HG02981 (cell line): ENCODE data around the gene RELL1.
"Not testable (repeated sequence)": the region's sequence is repeated elsewhere in the genome, so short reads cannot be mapped to it uniquely, and the experiment has no call there.

Experiments used
- ATAC-seq: cut with Tn5 transposase; IDR thresholded peaks from one replicate; pipeline ENCODE4 v1.9.1; 2021; ENCODE audit warnings: mild to moderate bottlenecking, moderate library complexity; ENCODE audit not compliant: unreplicated experiment

The RELL1 gene

DNA sequence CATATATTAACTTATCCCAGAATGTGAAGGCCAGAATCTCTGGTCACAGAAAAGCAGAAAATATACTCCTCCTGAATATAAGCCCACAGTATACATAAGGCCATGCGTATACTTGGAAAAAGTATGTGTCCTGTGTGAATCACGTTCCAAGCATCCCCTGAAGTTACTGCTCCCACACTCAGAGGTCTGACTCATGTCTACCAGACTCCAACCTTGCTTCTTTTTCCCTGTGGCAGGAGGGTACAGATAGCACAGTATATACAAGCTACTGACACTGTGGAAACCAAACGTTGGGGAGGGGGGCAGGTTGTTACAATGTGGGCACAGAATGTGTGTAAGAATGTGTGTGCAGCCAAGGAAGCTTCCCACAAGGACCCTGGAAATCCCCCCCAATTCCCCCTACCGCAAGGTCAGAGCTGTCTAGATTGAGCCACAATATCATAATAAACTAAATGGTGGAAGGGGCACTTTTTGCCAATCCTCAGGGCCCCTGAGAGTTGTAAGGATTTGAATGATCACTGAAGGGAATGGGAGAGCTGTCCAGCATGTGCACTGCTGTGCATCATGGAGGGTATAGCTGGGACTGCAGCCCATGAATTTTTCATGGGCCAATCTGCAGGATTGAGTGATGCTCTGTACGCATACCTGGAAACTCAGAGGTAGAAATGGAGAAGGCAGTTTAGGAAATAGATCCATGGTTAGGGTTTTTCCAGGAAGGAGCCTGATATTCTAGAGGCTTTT, 7.4 kb upstream of the RELL1 start:
- no peak for ATAC-seq

DNA sequence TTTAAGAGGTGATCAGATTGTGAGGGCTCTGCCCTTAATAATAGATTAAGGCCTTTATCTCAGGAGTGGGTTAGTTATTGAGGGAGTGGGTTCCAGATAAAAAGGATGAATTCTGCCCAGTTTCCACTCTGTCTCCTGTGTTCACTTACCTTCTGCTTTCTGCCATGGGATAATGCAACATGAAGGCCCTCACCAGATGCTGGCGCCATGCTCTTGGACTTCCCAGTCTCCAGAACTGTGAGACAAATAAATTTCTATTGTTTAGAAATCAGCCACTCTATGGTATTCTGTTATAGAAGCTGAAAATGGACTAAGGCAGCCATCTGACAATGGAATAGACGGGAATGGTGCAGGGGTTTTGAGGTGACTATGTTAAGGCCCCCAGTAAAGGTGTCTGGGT, 6.9 kb upstream of the RELL1 start:
- no peak for ATAC-seq

DNA sequence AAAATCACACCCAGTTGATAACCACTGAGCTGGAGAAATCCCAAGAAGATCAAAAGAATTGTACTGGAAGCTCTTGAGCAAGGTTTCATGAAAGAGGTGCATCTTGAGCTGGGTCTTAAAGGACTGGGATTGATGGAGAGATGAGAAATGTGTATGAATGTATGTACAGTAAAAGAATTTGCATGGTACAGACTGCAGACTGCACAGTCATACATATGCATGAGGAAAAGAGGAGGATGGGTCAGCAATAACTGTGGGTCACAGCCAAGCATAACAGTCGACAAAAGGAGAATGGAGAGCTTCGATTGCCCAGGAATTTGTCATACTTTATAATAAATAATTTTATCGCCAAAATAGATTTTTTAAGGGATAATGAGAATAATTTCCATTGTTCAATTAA, 4.8 kb upstream of the RELL1 start:
- ATAC-seq = no peak

DNA sequence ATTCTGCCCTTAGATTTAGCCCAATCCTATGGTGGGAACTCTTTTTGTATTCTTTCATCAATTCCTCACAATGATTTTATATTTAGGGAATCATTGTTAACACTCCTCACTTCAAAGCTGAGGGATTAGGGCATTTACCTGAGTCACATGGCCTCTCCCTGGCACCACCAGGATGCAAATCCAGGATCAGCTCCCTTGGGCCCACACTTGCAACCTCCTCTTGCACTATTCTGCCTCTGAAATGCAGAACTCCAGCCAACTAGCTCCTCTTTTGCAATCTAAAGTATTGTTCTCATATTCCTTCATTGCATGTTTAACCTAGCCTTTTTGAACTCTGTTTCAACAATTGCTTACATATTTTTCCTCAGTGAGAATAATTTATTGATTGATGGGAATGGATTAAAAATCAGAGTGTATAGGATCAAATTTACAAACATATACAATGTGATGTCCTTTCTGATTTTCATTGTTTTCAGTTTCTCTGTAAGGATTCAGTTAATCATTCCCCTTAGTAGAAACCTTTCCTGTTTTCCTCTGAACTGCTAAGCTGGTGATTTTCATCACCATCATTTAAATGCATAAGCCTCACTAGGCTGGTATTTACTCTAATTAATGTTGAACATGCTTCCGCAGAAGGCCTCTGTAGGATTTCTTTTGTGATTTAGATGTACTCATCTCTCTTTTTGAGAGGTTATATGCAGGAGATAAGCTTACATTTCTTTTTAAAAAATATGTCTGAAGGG, 3.3 kb upstream of the RELL1 start:
- ATAC-seq = no peak

DNA sequence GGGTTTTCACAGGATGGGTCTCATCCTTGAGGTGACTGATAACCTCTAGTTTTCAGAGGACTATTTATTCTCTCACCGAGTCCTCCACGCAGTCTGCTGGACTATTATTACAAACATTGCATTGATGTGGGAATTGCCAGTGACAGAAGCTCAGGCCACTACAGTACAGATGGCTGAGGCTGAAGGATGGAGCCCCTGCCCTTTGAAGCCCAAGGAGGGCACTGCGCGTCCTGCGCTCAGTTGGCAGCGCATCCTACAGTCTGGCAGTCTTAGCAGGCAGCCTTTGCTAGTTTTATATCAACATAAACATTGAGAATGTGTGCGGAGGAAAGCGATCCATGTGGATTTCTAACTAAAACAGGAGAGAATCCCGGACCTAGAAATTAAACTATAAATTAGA, 1.5 kb upstream of the RELL1 start:
- ATAC-seq = no peak

DNA sequence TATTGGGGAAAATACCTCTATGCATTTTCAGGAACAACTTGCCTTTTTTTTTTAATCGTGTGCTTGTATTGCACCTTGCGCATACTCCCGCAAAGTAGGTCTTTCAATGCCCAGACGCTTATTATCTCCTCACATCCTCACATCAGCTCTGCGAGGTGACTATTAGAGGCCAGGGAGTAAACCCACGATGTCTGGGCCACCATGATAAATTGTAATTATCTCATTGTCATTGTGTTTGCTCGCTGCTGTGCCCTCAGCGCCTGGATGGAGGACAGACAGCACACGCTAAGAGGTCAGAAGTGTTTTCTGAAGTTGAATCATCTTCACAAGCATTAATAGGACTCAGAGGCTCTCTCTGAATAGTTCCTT, 1.0 kb upstream of the RELL1 start:
- no peak for ATAC-seq

DNA sequence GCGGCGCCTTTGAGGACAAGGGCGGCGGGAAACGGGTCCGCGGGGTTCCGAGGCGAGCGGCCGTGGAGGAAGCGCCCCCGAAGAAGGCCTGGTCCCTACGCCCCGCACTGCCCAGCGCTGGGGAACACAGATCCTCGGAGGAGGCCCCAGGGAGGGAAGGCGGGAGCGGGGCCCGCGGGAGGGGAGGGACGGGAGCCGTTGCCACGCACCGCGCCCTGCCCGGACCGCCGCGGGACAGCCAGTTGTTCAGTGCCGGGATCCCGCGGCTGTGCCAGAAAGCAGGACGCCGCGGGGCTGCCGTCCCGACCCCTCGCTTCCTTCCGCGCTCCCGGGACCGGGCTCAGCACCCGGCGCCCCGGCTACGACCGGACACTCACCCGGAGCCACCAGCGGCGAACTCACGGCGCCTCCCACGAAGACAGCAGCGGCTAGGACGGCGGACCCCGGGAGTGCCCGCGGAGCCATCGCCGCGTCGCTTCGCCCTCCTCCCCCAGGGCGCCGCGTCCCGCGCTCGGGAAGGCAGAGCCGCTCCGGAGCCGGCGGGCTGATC, 278 bp downstream of the RELL1 start:
- peak; percentile 15 for ATAC-seq

DNA sequence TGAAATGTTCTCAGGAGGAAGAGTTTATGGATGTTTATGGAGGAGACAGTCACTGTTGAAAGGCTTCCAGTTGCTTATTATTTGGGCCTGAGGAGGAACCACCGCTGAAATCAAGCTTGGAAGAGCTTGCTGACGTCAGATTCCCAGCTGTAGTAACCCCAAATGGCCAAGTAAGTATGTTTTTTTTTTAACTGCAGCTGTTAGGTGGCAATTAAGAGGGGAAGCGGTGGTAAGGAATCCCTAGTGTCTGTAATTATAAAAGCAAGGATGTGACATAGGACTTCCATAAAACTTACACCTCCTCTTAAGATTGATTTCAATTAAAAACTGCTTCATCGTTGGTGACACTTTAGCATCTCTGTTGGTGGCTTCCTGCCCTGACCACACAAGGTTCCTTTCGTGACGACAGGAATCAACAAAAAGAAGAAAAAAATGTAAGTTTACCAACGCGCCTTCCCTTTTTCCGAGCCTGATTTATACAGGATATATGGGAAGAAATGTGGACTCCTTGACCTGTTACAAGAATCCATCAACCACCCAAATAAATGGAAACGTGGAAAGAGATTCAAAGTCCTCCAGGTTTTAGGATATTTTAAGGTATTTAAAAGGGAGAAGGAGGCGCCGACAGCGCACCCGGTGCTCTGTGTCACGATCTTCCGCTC, 884 bp downstream of the RELL1 start:
- ATAC-seq = no peak

DNA sequence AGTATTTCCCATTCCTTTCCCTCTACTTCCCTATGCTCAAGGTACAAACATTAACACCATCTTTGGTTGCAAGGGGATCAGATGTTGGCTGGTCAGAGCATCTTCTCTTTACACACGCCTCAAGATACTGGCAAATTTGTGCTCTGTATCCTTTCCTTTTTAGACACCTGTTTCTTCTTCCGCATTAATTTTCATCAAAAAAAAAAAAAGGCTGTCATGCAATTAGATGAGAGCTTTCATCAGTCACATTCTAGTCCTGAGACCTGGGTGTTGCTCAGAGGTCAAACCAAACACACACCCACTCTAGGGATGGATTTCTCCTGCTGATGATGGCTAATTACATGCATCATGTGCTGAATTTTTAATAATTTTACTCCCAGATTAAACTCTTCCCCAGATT, 2.0 kb downstream of the RELL1 start:
- no peak for ATAC-seq

DNA sequence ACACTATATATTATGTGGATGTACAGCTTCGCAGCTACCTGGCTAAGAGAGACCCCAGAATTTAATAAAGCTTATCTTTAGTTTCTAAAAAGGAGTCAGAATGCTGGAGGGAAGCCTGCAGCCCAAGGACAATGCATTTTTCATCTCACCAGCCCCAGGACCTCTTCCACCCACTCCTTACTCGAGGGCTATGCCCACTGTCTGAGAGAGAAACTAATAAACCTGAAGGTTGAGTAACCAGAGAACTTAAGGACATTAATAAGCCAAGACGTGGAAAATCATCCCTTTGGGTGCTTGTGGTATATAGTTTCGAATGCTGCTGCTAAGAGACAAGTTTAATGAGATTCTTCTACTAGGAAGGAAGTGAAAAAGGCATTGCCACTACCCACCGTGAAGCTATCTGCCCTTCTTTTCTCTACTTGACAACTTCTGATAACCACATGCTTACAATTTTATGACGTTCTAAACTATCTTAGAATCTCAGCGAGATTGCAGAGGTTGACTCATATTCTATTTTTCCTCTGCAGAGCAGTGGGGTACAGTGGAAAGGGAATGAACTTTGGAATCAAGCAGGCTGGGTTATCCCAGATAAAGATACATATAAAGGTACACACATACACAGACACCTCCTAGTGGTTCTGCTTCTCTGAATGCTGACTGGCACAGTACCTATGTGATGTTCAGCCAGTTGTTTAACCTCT, 3.3 kb downstream of the RELL1 start:
- ATAC-seq = peak; percentile 23

DNA sequence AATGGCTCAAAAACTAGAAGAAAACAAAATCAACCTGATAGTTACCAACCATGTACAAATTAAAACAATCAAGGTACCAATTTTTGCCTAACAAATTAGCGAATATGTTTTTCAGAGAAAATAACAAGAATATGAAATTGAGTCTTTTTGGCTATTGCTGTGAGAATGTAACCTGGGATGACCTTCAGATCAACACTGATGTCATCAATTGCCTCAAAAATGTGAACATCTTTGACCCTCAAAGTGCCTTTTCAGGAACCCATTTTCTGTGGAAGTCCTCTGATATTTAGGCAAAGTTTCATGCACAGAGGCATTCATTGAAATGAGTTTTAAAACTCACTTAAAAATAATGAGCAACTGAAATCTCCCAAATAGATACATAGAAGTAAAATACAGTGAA, 6.1 kb downstream of the RELL1 start:
- no peak for ATAC-seq

DNA sequence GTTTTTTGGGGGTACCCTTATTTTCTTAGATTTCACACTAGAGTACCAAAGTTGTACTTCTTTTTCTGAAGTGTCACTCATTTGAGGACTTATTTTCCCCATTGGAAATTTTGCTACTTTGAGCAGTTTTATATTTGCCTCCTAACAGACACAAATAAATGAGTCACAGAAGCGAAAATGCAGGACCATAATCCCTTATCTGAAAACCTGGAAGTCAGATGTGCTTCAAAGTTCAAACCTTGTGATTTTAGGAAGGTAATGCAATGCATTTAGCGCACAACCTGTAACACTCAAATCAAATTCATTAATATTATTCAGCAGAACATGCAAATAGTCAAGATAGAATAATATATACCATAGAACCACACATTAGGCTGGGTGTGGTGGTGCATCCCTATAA, 6.9 kb downstream of the RELL1 start:
- ATAC-seq = no peak

DNA sequence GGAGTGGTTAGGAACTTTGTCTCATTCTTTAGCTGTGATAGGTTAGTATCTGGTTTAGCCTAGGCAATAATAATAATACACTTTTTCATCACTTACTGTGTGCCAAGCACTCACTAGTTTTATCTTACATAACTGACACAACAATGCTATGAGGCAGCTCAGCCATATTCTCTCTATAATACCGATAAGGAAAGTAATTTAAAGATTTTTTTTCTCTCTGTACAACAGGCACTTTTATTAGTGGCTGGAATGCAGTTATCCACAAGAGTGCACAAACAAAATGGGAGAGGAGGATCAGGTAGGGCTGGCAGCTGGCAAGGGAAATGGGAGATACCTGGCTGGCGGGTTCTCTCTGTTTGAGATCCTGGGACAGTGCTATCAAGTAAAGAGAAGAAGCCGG, 7.6 kb downstream of the RELL1 start:
- ATAC-seq = no peak

DNA sequence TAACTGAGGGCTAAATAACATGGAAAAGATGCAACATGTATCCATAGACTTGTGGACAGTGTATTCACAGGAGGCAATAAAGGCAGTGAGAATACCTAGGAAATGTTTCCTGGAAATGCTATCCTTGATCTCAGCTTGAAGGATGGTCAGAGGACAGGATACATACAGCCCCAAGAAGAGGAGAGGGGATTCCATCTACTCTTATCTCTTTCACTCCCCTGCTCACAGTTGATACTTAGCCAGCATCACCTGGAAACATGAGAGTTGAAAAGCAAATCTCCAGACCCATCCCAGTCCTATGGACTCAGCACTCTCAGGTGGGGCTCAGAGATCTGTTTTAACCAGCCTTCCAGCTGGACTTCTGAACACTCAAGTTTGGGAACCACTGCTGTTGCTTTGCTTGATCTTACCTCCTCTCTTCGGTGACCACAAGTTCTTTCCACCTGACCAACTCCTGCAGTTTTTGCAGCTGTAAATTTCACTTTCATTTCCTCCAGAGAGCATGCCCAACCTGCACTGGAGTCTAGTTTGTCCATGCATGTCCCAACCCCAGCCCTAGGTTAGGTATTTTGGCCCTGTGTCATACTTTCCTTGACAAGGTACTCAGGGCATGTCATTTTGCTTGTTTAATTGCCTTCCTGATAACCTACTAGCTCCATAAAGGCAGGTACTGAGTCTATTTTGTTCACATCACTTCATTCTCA, 10.4 kb downstream of the RELL1 start:
- peak; percentile 88 for ATAC-seq

DNA sequence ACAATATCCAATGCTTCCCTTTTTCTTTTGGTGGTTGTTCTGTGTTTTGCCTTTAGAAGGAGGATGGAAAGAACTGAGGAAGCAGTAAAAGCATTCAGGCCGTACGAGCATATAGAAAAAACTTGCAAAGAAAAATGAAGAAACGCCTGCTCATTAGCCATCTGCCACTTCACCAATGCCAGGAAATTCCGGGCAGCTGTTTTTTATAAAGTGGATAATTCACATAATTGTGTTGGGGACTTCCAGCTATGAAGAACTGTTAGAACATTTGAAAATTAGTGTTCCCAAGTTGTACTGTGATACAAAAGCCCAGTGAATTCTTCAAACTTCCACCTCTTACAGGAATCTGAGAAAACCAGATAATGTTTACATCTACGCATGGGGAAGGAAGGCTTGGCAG, 11.7 kb downstream of the RELL1 start:
- no peak for ATAC-seq

DNA sequence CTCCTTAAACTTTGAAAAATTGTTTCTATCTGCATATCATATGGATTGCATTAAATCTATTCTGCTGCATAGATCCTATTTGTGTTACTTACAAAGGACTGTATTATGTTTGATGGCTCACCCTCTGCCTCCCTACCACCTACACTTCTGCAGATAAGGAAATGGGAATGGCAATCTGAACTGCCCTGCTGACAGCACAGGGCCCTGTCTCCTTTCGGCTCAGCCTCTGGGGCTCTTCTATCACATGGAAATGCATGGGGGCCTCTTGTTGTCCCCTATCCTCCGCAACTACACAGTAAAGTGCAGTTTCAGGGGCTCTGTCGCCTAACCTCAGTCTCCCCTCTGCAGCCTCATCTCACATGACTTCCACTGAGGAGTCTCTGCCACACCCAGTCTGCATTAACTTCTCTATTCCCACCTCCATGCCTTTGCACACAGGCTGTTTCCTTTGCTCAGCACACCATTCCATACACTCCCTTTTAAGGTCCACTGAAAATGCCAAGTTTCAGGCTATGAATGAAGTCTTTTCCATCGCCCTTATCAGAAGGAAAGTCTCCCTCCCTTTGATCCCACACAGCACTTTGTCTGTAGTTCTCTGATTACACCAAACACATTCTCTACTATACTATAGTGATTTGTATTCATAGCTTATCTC, 12.5 kb downstream of the RELL1 start:
- no peak for ATAC-seq

DNA sequence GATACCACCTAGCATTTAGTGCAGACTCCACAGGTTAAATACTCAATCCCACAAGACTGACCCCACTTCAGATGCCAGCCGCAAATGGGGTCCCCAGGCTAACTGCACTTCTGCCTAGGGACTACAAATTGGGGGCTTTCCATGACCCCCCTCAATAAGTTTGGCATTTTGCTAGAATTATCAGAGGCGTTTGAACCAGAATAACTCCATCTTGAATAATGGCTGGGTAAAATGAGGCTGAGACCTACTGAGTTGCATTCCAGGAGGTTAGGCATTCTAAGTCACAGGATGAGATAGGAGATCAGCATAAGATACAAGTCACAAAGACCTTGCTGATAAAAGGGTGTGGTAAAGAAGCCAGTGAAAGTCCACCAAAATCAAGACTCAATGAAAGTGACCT, 15.1 kb downstream of the RELL1 start:
- no peak for ATAC-seq

DNA sequence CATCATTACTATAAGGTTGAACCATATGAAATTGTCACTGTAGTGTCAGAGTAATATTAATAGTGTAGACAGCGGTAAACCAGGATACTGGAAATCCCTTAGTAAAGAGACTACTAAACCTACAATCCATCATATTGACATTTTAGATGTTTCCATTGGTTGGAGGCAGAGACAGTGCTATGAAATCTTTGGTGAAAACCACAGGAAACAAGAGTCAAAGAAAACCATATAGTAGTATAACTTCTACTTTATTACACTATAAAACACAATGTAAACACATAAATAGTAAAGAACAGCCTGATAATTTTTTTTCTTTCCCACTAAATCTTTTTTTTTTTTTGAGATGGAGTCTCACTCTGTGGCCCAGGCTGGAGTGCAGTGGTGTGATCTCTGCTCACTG, 15.9 kb downstream of the RELL1 start:
- no peak for ATAC-seq

DNA sequence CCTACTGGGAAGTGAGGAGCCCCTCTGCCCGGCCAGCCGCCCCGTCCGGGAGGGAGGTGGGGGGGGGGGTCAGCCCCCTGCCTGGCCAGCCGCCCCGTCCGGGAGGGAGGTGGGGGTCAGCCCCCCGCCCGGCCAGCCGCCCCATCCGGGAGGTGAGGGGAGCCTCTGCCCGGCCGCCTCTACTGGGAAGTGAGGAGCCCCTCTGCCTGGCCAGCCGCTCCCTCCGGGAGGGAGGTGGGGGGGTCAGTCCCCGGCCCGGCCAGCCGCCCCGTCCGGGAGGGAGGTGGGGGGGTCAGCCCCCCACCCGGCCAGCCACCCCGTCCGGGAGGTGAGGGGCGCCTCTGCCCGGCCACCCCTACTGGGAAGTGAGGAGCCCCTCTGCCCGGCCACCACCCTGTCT, 17.1 kb downstream of the RELL1 start:
- not testable (repeated sequence) for ATAC-seq
